PC-3 (cell line): ENCODE results near the gene GNRH2. TPM values are rescaled to one million over a fixed set of nuclear protein-coding genes. Genes with fewer than 3 reads are reported as not detected.

ENCODE experiments used
- ATAC-seq: fragments of 200-7000 bp; cut with Tn5 transposase; 2 replicates; pipeline ENCODE4 v1.9.1; 2020; ENCODE audit warnings: mild to moderate bottlenecking, moderate library complexity
- BruUV-seq: library from RNA; stranded (reverse); fragments of 400-500 nt; replicated peaks from 2 replicates; lab custom pipeline; 2021; lab: Mats Ljungman, UMichigan
- CTCF ChIA-PET: fragments of 300-600 bp; sonication (Branson Sonifier 250); formaldehyde crosslinking; loops from one replicate; lab custom pipeline; 2022; ENCODE audit warnings: antibody characterized with exemption; lab: Charles Lee
- POLR2A ChIA-PET: fragments of 300-600 bp; sonication (Branson Sonifier 250); formaldehyde crosslinking; loops from one replicate; lab custom pipeline; 2022; ENCODE audit warnings: antibody characterized with exemption; ENCODE audit not compliant: unreplicated experiment; lab: Charles Lee
- DNase-seq: peaks from one replicate; pipeline ENCODE4 v3.0.0-alpha.2; 2015
- H2AFZ ChIP-seq: fragments of 300-600 bp; sonication (generic); 2 replicates; pipeline ENCODE4 v1.6.0; 2016; ENCODE audit warnings: antibody characterized with exemption, low read length
- H3F3A ChIP-seq: fragments of 300-600 bp; sonication (generic); one replicate; pipeline ENCODE4 v1.6.0; 2017; ENCODE audit warnings: antibody characterized with exemption, low read length, control low read depth, mild to moderate bottlenecking; ENCODE audit not compliant: unreplicated experiment
- H3K27ac ChIP-seq: fragments of 300-600 bp; sonication (generic); 2 replicates; pipeline ENCODE4 v1.5.1; 2016; ENCODE audit warnings: mild to moderate bottlenecking, low read length
- H3K27me3 ChIP-seq: fragments of 300-600 bp; sonication (generic); 2 replicates; pipeline ENCODE4 v1.6.1; 2016; ENCODE audit warnings: low read length, mixed read lengths
- H3K36me3 ChIP-seq: fragments of 300-600 bp; sonication (generic); 2 replicates; pipeline ENCODE4 v1.6.1; 2016; ENCODE audit warnings: low read depth, mixed run types, low read length, mixed read lengths
- H3K4me1 ChIP-seq: fragments of 300-600 bp; sonication (generic); 2 replicates; pipeline ENCODE4 v1.5.1; 2016; ENCODE audit warnings: low read length; ENCODE audit not compliant: insufficient read depth
- H3K4me2 ChIP-seq: fragments of 300-600 bp; sonication (generic); 2 replicates; pipeline ENCODE4 v1.6.0; 2016; ENCODE audit warnings: low read length
- H3K4me3 ChIP-seq: fragments of 300-600 bp; sonication (generic); 2 replicates; pipeline ENCODE4 v1.5.1; 2016; ENCODE audit warnings: mild to moderate bottlenecking, low read length, mixed read lengths
- H3K79me2 ChIP-seq: fragments of 300-600 bp; sonication (generic); 2 replicates; pipeline ENCODE4 v1.6.1; 2017; ENCODE audit warnings: low read length, mixed read lengths
- H3K9ac ChIP-seq: fragments of 300-600 bp; sonication (generic); 2 replicates; pipeline ENCODE4 v1.6.0; 2016; ENCODE audit warnings: mild to moderate bottlenecking, low read length
- H3K9me2 ChIP-seq: fragments of 300-600 bp; sonication (generic); replicated peaks from 2 replicates; pipeline ENCODE4 v1.6.1; 2016; ENCODE audit warnings: mixed run types, low read length, mixed read lengths
- H3K9me3 ChIP-seq: fragments of 300-600 bp; sonication (generic); 2 replicates; pipeline ENCODE4 v1.6.1; 2016; ENCODE audit warnings: low read length, mixed read lengths
- H4K20me1 ChIP-seq: fragments of 300-600 bp; sonication (generic); 2 replicates; pipeline ENCODE4 v1.6.1; 2016; ENCODE audit warnings: low read length, mixed read lengths
- CTCF ChIP-seq: fragments of 300-600 bp; sonication (generic); conservative IDR thresholded peaks from 2 replicates; pipeline ENCODE4 v1.5.1; 2017; ENCODE audit warnings: antibody characterized with exemption, low read depth, mild to moderate bottlenecking, low read length
- EZH2 ChIP-seq: fragments of 300-600 bp; sonication (generic); IDR thresholded peaks from one replicate; pipeline ENCODE4 v1.6.1; 2017; ENCODE audit warnings: antibody characterized with exemption, mild to moderate bottlenecking, low read length; ENCODE audit not compliant: unreplicated experiment
- EZH2phosphoT487 ChIP-seq: fragments of 300-600 bp; sonication (generic); IDR thresholded peaks from 2 replicates; pipeline ENCODE4 v1.6.1; 2018; ENCODE audit warnings: mild to moderate bottlenecking, antibody characterized with exemption, low read length, borderline replicate concordance
- intact Hi-C: fragments of 100-400 bp; cut with micrococcal nuclease; formaldehyde crosslinking; loops from 2 replicates; pipeline ENCODE4 v1.9.0; 2023
- total RNA-seq: library from RNA; depleted of rRNA; stranded (reverse); fragments of >200 nt; gene quantifications from 2 replicates; pipeline ENCODE4 v1.2.3, GENCODE V29; 2014

The GNRH2 gene
- total RNA-seq, 1 experiment from 2014 or later, result not detected

GRCh38 chr20:3040086-3040485 is 3.3 kb upstream of the GNRH2 start:
- H3K4me1 ChIP-seq, result peaks cover 13% of the 10 kb centered on the region
- no peaks in the 10 kb centered on the region for H3F3A ChIP-seq
- H3K9me2 ChIP-seq, result no peaks in the 10 kb centered on the region
- no peak overlapping the region for H3K27ac ChIP-seq
- H3K4me2 ChIP-seq, result no peak overlapping the region
- ChIA-PET CTCF (no interaction called here), POLR2A (no interaction called here)
- peaks cover 12% of the 10 kb centered on the region; the same call in 1 of the 2 replicates for H3K36me3 ChIP-seq
- H3K9ac ChIP-seq, result no peak overlapping the region
- no peak overlapping the region for H2AFZ ChIP-seq
- no peak for TF ChIP-seq EZH2phosphoT487
- TF ChIP-seq CTCF, result no peak
- TF ChIP-seq EZH2, result no peak
- no peaks in the 10 kb centered on the region for H3K79me2 ChIP-seq
- ATAC-seq, result no peak
- H3K27me3 ChIP-seq, result no peaks in the 10 kb centered on the region
- no peaks in the 10 kb centered on the region for H3K9me3 ChIP-seq
- DNase-seq, result no peak
- intact Hi-C loops, result no loop called here
- no peaks in the 10 kb centered on the region for H4K20me1 ChIP-seq
- H3K4me3 ChIP-seq, result no peak overlapping the region
- BruUV-seq, result no TSS peak

GRCh38 chr20:3041854-3042409 is 1.5 kb upstream of the GNRH2 start:
- TF ChIP-seq CTCF, result no peak
- ATAC-seq (no peak), DNase-seq (no peak)
- peaks cover 15% of the 10 kb centered on the region for H3K4me1 ChIP-seq
- peak overlapping the region; percentile 24; the same call in 1 of the 2 replicates for H3K4me2 ChIP-seq
- H3K9ac ChIP-seq, result no peak overlapping the region
- H3K27me3 ChIP-seq, result no peaks in the 10 kb centered on the region
- no peak overlapping the region for H2AFZ ChIP-seq
- peaks cover 11% of the 10 kb centered on the region; the same call in 1 of the 2 replicates for H3K36me3 ChIP-seq
- intact Hi-C loops, result no loop called here
- peaks cover 4% of the 10 kb centered on the region; the same call in 1 of the 2 replicates for H4K20me1 ChIP-seq
- H3K27ac ChIP-seq, result no peak overlapping the region
- POLR2A ChIA-PET, result no interaction called here
- CTCF ChIA-PET, result no interaction called here
- H3K4me3 ChIP-seq, result no peak overlapping the region
- H3K79me2 ChIP-seq, result peaks cover 10% of the 10 kb centered on the region
- H3K9me3 ChIP-seq, result no peaks in the 10 kb centered on the region
- H3F3A ChIP-seq, result no peaks in the 10 kb centered on the region
- no TSS peak for BruUV-seq
- no peaks in the 10 kb centered on the region for H3K9me2 ChIP-seq

- Histone ChIP-seq H3K9me2 (no peaks in the 10 kb centered on the region), H4K20me1 (peaks cover 6% of the 10 kb centered on the region), H3K4me2 (no peak overlapping the region), H3K79me2 (peaks cover 17% of the 10 kb centered on the region), H3K27me3 (no peaks in the 10 kb centered on the region), H3K36me3 (peaks cover 10% of the 10 kb centered on the region), H2AFZ (no peak overlapping the region), H3K27ac (no peak overlapping the region), H3K4me3 (no peak overlapping the region), H3K9ac (no peak overlapping the region), H3F3A (no peaks in the 10 kb centered on the region), H3K9me3 (no peaks in the 10 kb centered on the region), H3K4me1 (peaks cover 18% of the 10 kb centered on the region)
- CTCF ChIA-PET, result no interaction called here
- POLR2A ChIA-PET, result no interaction called here
- DNase-seq (no peak), ATAC-seq (no peak)
- TF ChIP-seq CTCF, result no peak
- no peak for TF ChIP-seq EZH2phosphoT487
- no peak for TF ChIP-seq EZH2
- intact Hi-C loops, result no loop called here
- BruUV-seq, result no TSS peak
Measured at GRCh38 chr20:3042625-3043024, 797 bp upstream of the GNRH2 start.
